ENCODE results near the gene FOXP3.

Gene FOXP3

GRCh38 chrX:49212209-49212608 is 52.3 kb downstream of the FOXP3 start:
- Histone ChIP-seq H3K27me3 (ENCODE audit: control insufficient read depth, insufficient read depth, low read length) (no peaks in the 10 kb centered on the region), H2AFZ (no peak overlapping the region), H3K27ac (no peak overlapping the region), H3K9me3 (ENCODE audit: control insufficient read depth, low read length) (no peaks in the 10 kb centered on the region), H3K36me3 (ENCODE audit: control insufficient read depth, insufficient read depth, low read length) (no peaks in the 10 kb centered on the region), H3K4me1 (no peaks in the 10 kb centered on the region), H3K4me3 (ENCODE audit: low read depth, low read length) (no peak overlapping the region), H3K79me2 (no peaks in the 10 kb centered on the region), H3K9ac (no peak overlapping the region), H3K4me2 (ENCODE audit: low read length) (no peak overlapping the region)
- TF ChIP-seq CTCF (IDR thresholded peaks at IDR 0.05) = no peak

GRCh38 chrX:49211074-49211473 is 53.4 kb downstream of the FOXP3 start:
- Histone ChIP-seq H3K27ac (no peak overlapping the region), H3K4me2 (ENCODE audit: low read length) (no peak overlapping the region), H2AFZ (no peak overlapping the region), H3K36me3 (ENCODE audit: control insufficient read depth, insufficient read depth, low read length) (no peaks in the 10 kb centered on the region), H3K27me3 (ENCODE audit: control insufficient read depth, insufficient read depth, low read length) (no peaks in the 10 kb centered on the region), H3K9me3 (ENCODE audit: control insufficient read depth, low read length) (no peaks in the 10 kb centered on the region), H3K4me3 (ENCODE audit: low read depth, low read length) (no peak overlapping the region), H3K79me2 (no peaks in the 10 kb centered on the region), H3K9ac (no peak overlapping the region), H3K4me1 (no peaks in the 10 kb centered on the region)
- TF ChIP-seq CTCF (IDR thresholded peaks at IDR 0.05) = no peak

GRCh38 chrX:49210406-49210805 is 54.1 kb downstream of the FOXP3 start:
- H3K36me3 ChIP-seq (ENCODE audit: control insufficient read depth, insufficient read depth, low read length) = no peaks in the 10 kb centered on the region
- TF ChIP-seq CTCF (IDR thresholded peaks at IDR 0.05) = no peak
- H3K79me2 ChIP-seq = no peaks in the 10 kb centered on the region
- H3K9ac ChIP-seq = no peak overlapping the region
- H2AFZ ChIP-seq = no peak overlapping the region
- H3K9me3 ChIP-seq (ENCODE audit: control insufficient read depth, low read length) = no peaks in the 10 kb centered on the region
- H3K4me3 ChIP-seq (ENCODE audit: low read depth, low read length) = no peak overlapping the region
- no peak overlapping the region for H3K27ac ChIP-seq
- H3K4me1 ChIP-seq = no peaks in the 10 kb centered on the region
- H3K4me2 ChIP-seq (ENCODE audit: low read length) = no peak overlapping the region
- no peaks in the 10 kb centered on the region for H3K27me3 ChIP-seq (ENCODE audit: control insufficient read depth, insufficient read depth, low read length)

GRCh38 chrX:49209434-49210251 is 54.9 kb downstream of the FOXP3 start:
- H3K4me1 ChIP-seq = no peaks in the 10 kb centered on the region
- no peaks in the 10 kb centered on the region for H3K79me2 ChIP-seq
- no peak overlapping the region for H3K4me2 ChIP-seq (ENCODE audit: low read length)
- no peak overlapping the region for H2AFZ ChIP-seq
- H3K36me3 ChIP-seq (ENCODE audit: control insufficient read depth, insufficient read depth, low read length) = no peaks in the 10 kb centered on the region
- no peaks in the 10 kb centered on the region for H3K27me3 ChIP-seq (ENCODE audit: control insufficient read depth, insufficient read depth, low read length)
- no peak overlapping the region for H3K27ac ChIP-seq
- no peak for TF ChIP-seq CTCF (IDR thresholded peaks at IDR 0.05)
- no peak overlapping the region for H3K4me3 ChIP-seq (ENCODE audit: low read depth, low read length)
- H3K9ac ChIP-seq = no peak overlapping the region
- no peaks in the 10 kb centered on the region for H3K9me3 ChIP-seq (ENCODE audit: control insufficient read depth, low read length)

GRCh38 chrX:49208399-49208798 is 56.1 kb downstream of the FOXP3 start:
- Histone ChIP-seq H3K4me3 (ENCODE audit: low read depth, low read length) (no peak overlapping the region), H3K79me2 (no peaks in the 10 kb centered on the region), H2AFZ (no peak overlapping the region), H3K27ac (no peak overlapping the region), H3K9me3 (ENCODE audit: control insufficient read depth, low read length) (no peaks in the 10 kb centered on the region), H3K4me2 (ENCODE audit: low read length) (no peak overlapping the region), H3K9ac (no peak overlapping the region), H3K27me3 (ENCODE audit: control insufficient read depth, insufficient read depth, low read length) (no peaks in the 10 kb centered on the region), H3K4me1 (no peaks in the 10 kb centered on the region), H3K36me3 (ENCODE audit: control insufficient read depth, insufficient read depth, low read length) (no peaks in the 10 kb centered on the region)
- TF ChIP-seq CTCF (IDR thresholded peaks at IDR 0.05) = no peak
